HG03571 (cell line): Measurements from ENCODE around the gene HAGH.

ENCODE experiments used
- ATAC-seq: cut with Tn5 transposase; IDR thresholded peaks from one replicate; pipeline ENCODE4 v1.9.1; 2021; ENCODE audit not compliant: unreplicated experiment

Gene HAGH

DNA sequence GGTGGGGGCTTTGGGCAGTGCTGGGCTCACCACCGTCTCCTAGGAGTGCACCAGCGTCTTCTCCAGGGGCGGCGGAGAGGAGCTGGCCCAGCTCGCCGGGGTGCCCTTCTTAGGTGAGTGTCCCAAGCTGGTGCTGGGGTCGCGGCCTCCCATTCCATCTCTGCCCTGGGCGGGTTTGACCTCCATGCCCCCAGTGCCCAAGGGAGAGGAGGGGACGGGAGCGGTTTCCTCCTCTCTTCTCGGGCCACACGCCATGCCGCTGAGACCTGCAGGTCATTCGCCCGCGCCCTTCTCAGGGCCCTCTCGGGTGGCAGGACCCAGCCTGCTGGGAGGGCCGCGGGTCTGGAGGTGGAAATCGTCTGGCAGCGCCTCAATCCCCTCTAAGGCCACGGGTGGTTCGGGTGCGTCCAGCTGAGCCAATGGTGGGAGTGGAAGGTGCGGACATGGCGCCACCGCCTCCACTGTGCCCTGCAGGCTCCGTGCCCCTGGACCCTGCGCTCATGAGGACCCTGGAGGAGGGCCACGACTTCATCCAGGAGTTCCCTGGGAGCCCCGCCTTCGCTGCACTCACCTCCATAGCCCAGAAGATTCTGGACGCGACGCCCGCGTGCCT is 38.4 kb downstream of the HAGH start:
- ATAC-seq, result no peak

DNA sequence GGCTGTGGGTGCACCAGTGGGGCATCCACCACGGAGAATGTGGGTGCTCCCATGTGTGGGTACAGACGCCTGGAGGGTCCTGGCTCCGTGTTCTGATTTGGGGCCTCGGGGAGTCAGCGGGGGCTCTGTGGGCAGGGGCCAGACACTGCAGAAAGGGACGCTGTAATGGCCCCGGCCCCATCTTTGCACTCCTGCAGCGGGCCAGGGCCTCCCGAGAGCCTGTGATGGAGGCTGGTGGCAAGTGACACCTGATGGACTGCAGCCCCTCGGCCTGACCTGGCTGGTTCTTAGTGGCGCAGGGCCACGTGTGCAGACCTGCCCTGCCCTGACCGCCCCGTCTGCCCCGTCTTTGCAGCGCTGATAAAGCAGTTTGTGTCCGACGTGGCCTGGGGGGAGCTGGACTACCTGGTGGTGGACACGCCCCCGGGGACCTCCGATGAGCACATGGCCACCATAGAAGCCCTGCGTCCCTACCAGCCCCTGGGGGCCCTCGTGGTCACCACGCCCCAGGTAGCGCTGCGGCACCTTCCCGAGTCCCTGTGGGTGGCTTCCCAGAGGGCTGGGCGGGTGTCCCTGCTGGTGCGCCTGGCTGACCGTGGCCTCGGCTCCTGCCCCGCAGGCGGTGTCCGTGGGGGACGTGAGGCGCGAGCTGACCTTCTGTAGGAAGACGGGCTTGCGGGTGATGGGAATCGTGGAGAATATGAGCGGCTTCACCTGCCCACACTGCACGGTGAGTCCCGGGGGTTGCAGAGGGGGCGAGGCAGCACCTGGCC is 39.1 kb downstream of the HAGH start:
- ATAC-seq, result no peak

DNA sequence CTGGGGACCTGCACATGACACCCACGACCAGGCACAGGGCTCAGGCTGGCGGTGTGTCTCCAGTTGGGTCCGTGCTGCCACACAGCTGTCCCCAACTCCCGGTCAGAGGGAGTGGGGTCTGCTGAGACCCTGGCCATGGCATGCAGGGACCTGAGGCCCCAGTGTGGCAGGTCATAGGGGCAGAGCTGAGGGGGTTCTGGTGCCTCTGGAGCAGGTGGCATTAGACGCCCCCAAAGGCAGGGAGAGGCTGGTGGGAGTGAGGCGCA is 39.6 kb downstream of the HAGH start:
- ATAC-seq, result no peak

DNA sequence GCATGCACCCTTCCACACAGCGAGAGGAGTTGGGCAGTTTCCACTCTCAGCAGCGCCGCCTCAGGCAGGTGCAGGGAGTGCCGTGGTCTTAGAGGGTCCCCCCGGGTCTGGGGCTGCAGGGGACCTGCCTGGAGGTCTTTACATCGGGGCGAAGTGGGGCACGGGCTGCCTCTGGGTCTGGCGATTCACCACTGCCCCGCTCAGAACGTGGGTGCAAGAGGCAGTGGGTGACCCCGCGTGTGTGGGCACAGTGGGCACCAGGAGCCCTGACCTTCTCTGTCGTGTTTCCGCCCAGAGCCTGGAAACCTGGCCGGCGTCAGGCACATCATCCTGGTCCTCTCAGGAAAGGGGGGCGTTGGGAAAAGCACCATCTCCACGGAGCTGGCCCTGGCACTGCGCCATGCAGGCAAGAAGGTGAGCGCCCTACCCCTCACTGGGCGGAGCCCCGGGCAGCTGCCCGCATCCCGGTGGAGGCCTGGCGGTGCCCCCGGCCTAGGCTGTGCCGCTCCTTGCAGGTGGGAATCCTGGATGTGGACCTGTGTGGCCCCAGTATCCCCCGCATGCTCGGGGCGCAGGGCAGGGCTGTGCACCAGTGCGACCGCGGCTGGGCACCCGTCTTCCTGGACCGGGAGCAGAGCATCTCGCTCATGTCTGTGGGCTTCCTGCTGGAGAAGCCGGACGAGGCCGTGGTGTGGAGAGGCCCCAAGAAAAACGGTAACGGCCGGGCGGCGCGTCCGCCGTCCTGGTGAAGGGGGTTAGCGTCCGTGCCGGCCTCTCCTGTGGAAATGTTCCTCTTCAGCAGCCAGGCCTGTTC is 40.2 kb downstream of the HAGH start:
- no peak for ATAC-seq

DNA sequence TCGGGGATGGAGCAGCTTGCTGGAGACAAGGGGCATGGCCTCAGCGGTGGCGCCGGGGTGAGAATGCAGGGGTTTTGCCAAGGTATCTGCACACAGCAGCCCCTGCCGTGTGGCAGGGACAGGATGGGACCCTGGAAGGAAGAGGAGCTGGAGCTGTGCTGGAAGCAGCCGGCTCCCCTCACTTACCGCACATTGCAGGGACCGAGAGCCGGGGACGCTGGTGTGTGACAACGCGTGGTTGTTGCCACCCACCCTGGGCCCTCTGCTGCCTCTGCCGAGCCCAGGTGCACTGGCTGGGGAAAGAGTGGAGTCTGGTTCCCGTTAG is 40.8 kb downstream of the HAGH start:
- ATAC-seq, result no peak

DNA sequence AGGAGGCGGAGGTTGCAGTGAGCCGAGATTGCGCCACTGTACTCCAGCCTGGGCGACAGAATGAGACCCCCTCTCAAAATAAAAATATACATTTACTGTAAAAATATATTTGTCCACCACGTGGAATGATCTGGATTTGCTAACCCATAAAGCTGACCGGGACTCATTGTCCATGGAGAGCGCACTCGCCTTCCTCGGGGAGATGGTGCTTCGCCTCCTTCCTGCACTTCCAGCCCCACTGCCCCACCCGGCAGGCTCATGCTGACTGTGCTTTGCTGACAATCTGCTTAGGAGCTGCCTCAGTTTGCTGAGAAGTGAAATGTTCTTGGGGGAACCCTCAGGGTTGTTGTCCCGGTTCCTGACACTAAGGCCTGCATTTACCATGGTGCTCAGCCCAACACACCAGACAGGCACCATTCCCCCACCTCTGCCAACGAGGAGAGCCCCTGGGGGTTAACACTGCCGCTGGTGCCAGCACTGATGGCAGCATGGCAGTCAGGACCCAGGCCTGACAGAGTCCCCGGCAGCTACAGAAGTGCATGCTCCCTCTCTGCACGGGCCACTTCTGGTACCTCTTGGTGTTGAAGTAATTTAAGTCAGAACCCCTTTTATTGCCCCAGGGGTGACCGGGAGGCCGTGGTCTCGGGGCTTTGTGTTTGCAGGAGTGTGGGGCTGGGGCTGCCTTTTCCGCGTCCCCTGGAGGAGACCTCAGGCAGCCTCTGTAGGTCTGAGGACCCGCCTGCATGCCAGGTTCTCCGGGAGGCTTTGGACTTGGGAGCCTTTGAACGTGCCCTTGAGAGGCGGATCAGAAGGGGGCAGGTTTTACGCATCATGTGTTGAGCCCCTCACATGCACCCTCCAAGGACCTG is 41.4 kb downstream of the HAGH start:
- ATAC-seq, result no peak

DNA sequence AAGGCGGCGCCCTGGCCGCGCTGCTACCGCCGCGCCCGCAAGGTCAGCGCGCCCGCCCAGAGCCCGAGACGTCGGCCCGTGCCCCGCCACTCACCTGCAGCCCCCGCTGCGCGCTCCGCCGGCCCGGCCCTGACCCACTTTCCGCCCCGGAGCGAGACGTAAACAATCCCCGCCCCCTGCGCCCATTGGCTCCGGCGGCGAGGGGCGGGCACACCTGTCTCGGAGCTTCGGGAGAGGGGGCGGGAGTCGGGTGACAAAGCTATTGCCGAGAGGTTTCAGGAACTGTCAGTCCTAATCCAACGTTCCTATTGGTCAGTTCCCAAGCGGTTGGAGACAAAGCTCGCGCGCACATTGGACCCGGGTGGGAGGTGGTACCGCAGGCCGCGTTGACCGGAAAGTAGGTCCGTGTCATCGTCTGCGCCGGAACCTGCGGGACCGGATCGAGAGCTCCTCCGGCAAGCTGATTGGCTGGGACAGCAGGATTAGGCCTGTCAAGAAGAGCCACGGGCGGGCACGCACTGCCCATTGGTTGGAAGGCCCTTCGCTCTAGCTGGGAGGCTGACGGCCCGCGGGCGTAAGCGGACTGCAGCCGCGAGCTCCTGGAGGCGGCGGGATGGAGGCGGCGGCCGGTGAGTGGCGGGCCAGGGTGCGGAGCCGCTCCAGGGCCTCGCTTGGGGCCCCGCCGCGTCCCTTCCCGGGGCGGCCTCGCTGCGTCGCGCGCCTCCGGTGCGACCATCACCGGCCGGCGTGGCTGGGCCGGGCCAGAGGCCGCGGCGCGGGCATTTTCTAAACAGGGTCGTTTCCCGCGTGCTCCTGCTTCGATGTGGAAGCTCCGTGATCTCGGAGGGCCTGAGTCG is 44.0 kb downstream of the HAGH start, which contains the start of the genes NUBP2 and SPSB3:
Gene NUBP2 (plus strand): TSS at position 553 of the 857 bp plus-strand sequence. CDS start 61 bp downstream, at position 614.
Gene SPSB3 (minus strand): TSS at position 164 of the 857 bp plus-strand sequence. CDS start 1,088 bp downstream, outside the sequence.
- ATAC-seq, result peak; percentile 82

DNA sequence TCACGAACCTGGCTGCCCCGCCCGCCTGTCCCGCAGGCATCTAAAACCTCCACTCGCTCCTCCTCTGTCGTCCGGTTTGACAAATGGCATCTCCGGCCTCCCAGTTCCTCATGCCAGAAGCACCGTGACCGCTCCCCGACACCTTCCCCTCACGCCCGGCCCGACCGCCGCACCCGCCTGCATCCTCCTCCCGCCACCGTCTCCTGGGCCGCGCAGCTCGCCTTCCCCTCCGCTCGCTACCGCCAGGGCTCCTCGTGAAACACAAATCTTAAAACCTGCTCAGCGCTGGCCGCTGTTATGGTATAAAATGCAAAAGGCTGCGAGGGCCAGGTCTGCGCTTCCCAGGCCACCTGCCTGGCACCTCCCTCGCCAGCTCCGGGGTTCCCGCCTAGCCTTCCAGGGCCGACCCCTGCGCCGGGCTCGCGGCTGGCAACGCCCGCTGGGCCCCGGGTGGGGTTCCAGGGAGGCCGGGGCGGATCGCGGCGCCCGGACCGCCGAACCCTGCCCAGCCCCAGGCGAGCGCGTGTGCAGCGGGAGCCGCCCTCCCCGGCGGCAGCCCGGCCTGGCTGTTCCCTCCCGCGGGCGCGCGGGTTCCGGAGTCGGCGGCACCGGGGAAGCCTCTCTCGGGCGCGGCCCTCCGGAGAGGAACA is 44.7 kb downstream of the HAGH start:
- ATAC-seq, result peak; percentile 1

DNA sequence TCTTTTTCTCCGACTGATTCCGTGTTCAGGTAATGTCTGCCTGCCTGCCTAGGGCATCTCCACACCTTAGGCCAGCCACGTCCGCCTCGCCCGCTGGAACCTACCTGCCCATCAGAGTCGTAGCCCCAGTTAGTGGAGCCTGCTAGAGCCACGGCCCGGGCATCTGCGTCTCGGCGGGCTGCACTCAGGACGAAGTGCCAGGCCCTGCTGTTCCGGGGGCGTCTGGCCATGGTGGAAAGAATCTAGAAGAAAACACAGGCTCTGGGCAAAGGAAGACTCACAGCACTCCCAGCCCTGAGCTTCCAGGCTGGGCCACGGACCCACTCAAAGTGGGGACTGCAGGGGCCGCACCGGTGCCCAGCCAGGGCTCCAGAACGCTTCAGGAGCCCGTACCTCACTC is 45.4 kb downstream of the HAGH start:
- ATAC-seq, result no peak

DNA sequence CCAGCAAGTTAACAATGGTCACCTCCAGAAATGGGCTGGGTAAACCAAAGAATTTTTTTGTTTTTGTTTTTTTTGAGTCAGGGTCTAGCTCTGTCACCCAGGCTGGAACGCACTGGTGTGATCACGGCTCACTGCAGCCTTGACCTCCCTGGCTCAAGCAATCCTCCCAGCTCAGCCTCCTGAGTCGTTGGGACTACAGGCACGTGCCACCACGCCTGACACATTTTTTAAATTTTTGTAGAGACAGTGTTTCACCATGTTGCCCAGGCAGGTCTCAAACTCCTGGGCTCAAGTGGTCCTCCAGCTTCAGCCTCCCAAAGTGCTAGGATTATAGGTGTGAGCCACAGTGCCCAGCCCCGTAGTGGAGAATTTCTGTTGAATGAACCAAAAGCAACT is 46.0 kb downstream of the HAGH start:
- ATAC-seq, result no peak

DNA sequence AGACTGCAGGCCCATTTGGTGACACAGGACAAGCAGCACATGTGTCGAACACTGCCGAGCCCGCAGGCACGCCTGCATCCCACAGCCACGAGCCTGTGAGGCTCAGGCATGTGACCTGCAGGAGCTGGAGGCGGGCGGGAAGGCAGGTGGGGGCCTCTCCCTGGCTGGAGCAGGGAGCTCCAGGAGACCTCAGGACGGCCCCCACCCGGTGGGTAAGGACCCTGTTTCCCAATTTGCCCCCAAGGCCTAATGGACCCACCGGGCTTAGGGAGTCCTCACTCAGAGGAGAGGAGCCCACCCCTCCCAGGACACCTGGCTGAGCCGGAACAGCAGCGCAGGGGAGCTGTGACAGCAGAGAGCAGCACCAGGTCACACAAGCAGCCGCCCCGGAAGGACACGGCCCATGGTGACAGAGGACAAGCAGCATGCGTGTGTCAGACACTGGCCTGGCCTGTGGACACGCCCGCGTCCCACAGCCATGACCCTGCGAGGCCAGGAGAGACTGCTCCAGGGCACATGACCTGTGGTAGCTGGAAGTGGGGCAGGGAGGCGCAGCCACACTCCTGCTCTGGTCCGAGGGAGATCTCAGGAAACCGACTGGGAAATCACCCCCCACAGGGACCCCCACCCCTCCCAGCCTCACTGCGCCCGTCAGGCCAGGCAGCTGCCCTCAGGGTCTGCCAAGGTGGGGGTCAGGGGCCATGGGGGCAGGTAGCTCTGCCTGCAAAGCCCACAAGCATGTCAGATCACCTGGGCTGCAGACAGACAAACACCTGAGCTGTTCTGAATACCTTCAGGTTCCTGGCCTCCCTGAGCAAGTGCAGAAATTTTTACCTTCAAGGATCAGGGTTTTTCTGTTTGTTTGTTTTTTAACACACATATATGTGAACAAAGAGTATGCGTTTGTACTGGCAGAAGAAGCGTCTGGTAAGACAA is 46.6 kb downstream of the HAGH start:
- ATAC-seq, result no peak

DNA sequence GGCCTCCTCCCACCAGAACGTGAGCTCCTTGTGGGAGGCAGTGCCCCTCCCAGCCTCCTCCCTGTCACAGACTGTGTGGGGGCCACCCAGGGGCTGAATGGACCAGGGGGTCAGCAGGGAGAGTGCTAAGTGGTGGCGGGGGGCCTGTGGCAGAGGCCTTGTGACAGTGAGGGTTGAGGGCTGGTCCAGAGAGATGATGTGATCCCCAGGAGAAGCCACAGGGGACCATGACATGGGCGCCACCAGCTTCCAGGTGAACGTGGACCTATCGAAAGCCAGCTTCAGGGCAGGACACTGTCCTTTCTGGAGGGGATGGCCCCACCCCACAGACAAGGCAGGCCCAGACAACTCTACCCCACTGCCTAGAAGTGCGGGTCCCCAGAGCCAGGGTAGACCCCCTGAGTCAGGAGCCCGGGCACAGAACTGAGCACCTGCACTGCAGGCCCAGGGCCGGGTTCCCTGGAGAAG is 47.4 kb downstream of the HAGH start:
- ATAC-seq, result no peak

DNA sequence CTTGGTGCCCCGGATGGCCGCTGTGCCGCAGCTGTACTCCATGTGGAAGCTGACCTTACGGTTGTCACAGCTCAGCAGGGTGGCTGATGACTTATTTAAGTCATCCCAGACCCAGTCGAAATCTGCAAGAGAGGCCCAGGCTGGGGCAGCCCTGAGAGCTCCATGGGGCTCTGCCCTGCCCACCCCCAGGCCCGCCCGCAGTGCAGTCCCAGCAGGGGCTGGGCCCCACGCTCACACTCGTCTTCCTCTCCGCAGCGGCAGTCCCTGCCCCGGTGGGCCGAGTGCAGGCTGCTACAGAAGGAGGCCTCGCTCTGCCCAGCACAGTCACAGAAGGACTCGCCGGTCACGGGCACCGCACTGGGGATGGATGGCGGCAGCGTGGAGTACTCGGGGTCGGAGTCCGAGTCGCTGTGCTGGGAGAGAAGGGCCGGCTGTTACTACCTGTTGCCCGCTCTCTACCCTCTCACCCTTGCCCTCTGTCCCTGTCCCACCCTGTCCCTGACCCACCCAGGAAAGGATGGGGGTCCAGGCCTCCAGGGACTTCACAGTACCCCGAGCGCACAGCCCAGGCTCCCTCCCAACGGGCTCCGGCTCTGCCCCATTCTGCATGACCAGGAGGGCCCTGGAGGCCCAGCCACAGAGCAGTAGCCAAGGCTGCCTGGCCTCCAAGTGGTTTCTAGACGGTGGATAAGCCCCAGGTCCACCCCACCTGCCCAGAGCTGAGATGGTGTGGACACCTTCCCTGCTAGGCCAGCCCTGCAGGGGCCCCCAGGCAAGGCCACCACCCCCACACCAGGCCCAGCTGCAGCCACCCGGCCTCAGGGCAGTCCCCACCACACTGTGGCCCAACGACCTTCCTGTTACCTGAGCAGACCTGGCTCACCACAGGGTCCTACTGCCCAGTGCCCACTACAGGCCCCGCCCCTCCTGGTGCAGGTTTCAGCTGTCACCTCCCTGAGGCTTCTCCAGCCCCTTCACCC is 48.1 kb downstream of the HAGH start:
- ATAC-seq, result no peak

DNA sequence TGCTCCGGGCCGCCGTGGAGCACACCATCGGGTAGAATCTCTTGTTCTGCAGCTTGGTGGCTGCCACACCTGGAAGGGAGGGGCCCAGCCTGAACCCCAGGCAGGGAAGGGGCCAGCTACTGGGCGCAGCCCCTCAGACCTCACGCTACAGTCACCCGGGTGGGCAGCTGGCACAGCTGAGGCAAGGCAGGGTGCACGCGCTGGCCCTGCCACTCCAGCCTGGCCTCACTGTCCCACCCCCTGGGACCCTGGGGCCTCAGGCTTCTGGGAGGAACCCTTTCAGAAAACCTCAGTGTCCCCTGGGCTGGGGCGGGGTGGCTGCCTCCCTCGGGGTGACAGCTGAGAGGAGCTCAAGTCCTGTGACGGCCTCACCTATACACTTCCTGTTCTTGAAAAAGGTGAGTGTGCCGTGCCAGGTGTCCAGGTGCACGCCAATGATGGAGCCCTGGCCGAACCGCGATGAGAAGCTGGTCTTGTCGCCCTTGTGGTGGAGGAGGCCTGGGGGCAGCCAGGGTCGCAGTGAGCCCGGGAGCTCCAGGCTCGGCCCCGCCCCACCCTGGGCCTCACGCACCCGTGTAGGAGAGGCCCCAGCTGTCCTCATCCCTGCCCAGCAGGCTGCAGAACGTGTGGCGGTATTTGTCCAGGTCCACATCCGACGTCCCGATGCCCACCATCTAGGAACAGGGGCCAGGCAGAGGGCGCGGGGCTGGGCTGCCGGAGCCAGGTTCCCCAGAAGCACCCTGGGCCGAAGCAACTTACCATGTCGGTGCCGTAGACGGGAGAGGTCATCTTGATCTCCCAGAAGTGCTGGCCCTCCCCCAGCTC is 49.0 kb downstream of the HAGH start:
- ATAC-seq, result no peak

DNA sequence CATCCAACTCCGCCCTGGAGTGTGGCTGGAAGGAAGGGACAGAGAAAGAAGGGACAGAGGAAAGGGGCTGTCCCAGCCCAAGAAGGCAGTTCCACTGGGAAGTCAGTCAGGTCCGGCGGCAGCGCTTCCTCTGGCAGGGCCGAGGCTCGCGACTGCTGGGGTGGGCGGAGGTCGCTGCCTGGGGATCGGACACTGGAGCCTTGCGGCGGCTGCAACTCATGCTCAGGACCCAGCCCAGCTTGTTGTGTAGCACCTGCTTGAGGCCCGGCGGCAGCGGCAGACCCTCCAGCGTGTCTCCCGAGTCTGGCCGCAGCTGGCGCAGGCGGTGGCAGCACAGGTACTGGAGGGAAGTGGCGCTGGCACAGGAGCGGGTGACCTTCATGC is 49.6 kb downstream of the HAGH start:
- no peak for ATAC-seq

DNA sequence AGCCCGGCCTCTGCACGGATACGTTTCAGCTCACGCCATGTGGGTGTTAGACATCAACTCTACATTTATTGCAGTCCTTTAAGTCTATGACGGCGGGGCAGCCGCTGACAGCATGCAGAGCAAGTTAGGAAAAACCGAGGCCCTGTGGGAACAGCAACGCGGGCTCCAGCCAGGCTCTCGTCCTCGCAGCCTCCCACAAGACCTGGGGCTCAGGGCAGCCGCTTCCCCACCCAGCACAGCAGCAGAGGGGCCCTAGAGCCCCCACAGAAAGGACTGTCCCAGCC is 50.0 kb downstream of the HAGH start:
- ATAC-seq, result no peak
